Neural cell (in vitro differentiated cells): ENCODE measurements around the gene TRAK1. TPM values are rescaled to one million over a fixed set of nuclear protein-coding genes. Genes with fewer than 3 reads are reported as not detected.
"Not testable (repeated sequence)": the region's sequence is repeated elsewhere in the genome, so short reads cannot be mapped to it uniquely, and the experiment has no call there.

Experiments
- H2AFZ ChIP-seq: fragments of 200-600, 300-800 bp; sonication (generic), shearing (Covaris generic); 2 replicates; pipeline ENCODE4 v1.6.0; 2014; ENCODE audit warnings: low read depth, mild to moderate bottlenecking, antibody characterized with exemption, low read length, moderate library complexity
- H3F3A ChIP-seq: fragments of 200-600 bp; shearing (Covaris generic); 2 replicates; pipeline ENCODE4 v1.6.1; 2016; ENCODE audit warnings: mild to moderate bottlenecking, moderate library complexity, mixed read lengths, antibody characterized with exemption, low read length; ENCODE audit not compliant: insufficient read depth, poor library complexity, severe bottlenecking
- H3K27ac ChIP-seq: fragments of 200-600, 300-800 bp; sonication (generic), shearing (Covaris generic); 2 replicates; pipeline ENCODE4 v1.5.1; 2014; ENCODE audit warnings: mild to moderate bottlenecking, low read length, moderate library complexity
- H3K27me3 ChIP-seq: fragments of 300-800, 200-600 bp; sonication (generic), shearing (Covaris generic); 2 replicates; pipeline ENCODE4 v1.6.0; 2014; ENCODE audit warnings: mild to moderate bottlenecking, low read depth, low read length, moderate library complexity; ENCODE audit not compliant: insufficient read depth
- H3K36me3 ChIP-seq: fragments of 300-800, 200-600 bp; sonication (generic), shearing (Covaris generic); 2 replicates; pipeline ENCODE4 v1.5.1; 2014; ENCODE audit warnings: mild to moderate bottlenecking, antibody characterized with exemption, low read length, moderate library complexity; ENCODE audit not compliant: insufficient read depth
- H3K4me2 ChIP-seq: fragments of 300-800, 200-600 bp; sonication (generic), shearing (Covaris generic); 2 replicates; pipeline ENCODE4 v1.6.0; 2014; ENCODE audit warnings: mild to moderate bottlenecking, low read length
- H3K4me3 ChIP-seq: fragments of 300-800, 200-600 bp; sonication (generic), shearing (Covaris generic); 2 replicates; pipeline ENCODE4 v1.5.1; 2014; ENCODE audit warnings: mild to moderate bottlenecking, low read length, moderate library complexity
- H3K79me2 ChIP-seq: fragments of 200-600 bp; shearing (Covaris generic); replicated peaks from 2 replicates; pipeline ENCODE4 v1.6.0; 2014; ENCODE audit warnings: mild to moderate bottlenecking, low read length, moderate library complexity; ENCODE audit not compliant: insufficient read depth
- H3K9ac ChIP-seq: fragments of 300-800, 200-600 bp; sonication (generic), shearing (Covaris generic); 2 replicates; pipeline ENCODE4 v1.6.1; 2016; ENCODE audit warnings: mild to moderate bottlenecking, low read length, mixed read lengths
- H3K9me2 ChIP-seq: fragments of 200-600 bp; shearing (Covaris generic); 2 replicates; pipeline ENCODE4 v1.6.1; 2016; ENCODE audit warnings: mild to moderate bottlenecking, low read length, mixed read lengths; ENCODE audit not compliant: insufficient read depth
- H3K9me3 ChIP-seq: fragments of 200-600, 300-800 bp; sonication (generic), shearing (Covaris generic); 2 replicates; pipeline ENCODE4 v1.6.1; 2016; ENCODE audit warnings: mild to moderate bottlenecking, mixed run types, low read length, moderate library complexity, mixed read lengths
- H4K20me1 ChIP-seq: fragments of 200-600 bp; shearing (Covaris generic); 2 replicates; pipeline ENCODE4 v1.6.1; 2016; ENCODE audit warnings: mild to moderate bottlenecking, mixed run types; ENCODE audit not compliant: insufficient read depth
- EP300 ChIP-seq: fragments of 450-650 bp; conservative IDR thresholded peaks from 2 replicates; pipeline ENCODE4 v1.6.1; 2014; ENCODE audit warnings: antibody characterized with exemption, mild to moderate bottlenecking, moderate library complexity; ENCODE audit not compliant: poor library complexity, severe bottlenecking
- EZH2 ChIP-seq: fragments of 200-600, 300-800 bp; shearing (Covaris generic), sonication (generic); IDR thresholded peaks from 2 replicates; pipeline ENCODE4 v1.6.1; 2014; ENCODE audit warnings: antibody characterized with exemption, low read length, borderline replicate concordance, mild to moderate bottlenecking; ENCODE audit not compliant: insufficient read depth, poor library complexity, severe bottlenecking
- MXI1 ChIP-seq: fragments of 450-650 bp; conservative IDR thresholded peaks from 2 replicates; pipeline ENCODE4 v1.6.1; 2014; ENCODE audit warnings: antibody characterized with exemption, mild to moderate bottlenecking; ENCODE audit not compliant: poor library complexity, severe bottlenecking
- POLR2AphosphoS5 ChIP-seq: IDR thresholded peaks from 2 replicates; pipeline ENCODE4 v1.6.1; 2012
- RAD21 ChIP-seq: fragments of 450-650 bp; conservative IDR thresholded peaks from 2 replicates; pipeline ENCODE4 v1.6.1; 2014; ENCODE audit warnings: antibody characterized with exemption, mild to moderate bottlenecking, moderate library complexity
- SMC3 ChIP-seq: fragments of 450-650 bp; conservative IDR thresholded peaks from 2 replicates; pipeline ENCODE4 v1.6.1; 2014; ENCODE audit warnings: antibody characterized with exemption, mild to moderate bottlenecking, moderate library complexity; ENCODE audit not compliant: poor library complexity
- TAF1 ChIP-seq: IDR thresholded peaks from 2 replicates; pipeline ENCODE4 v1.6.1; 2012; ENCODE audit warnings: low read depth
- polyA plus RNA-seq: library from polyadenylated mRNA; depleted of rRNA; stranded (reverse); fragments of >200 nt; gene quantifications from 2 replicates; pipeline ENCODE4 v1.2.3, GENCODE V29; 2014
- TF ChIP-seq, protein P1 (sequence below): IDR thresholded peaks from 2 replicates; pipeline ENCODE4 v1.6.1; 2012; ENCODE audit warnings: borderline replicate concordance
- TF ChIP-seq, protein P2 (sequence below): fragments of 450-650 bp; IDR thresholded peaks from 2 replicates; pipeline ENCODE4 v1.5.1; 2014; ENCODE audit warnings: antibody characterized with exemption, mild to moderate bottlenecking, moderate library complexity; ENCODE audit not compliant: poor library complexity, severe bottlenecking

Gene TRAK1
- polyA plus RNA-seq, 1 donor from 2014 or later, result 34.7 TPM

DNA sequence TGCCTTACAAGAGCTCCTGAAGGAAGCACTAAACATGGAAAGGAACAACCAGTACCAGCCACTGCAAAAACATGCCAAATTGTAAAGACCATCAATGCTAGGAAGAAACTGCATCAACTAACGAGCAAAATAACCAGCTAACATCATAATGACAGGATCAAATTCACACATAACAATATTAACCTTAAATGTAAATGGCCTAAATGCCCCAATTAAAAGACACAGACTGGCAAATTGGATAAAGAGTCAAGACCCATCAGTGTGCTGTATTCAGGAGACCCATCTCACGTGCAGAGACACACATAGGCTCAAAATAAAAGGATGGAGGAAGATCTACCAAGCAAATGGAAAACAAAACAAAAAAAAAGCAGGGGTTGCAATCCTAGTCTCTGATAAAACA is 14.8 kb downstream of the TRAK1 start:
- H3K79me2 ChIP-seq, H2AFZ ChIP-seq, H3K27ac ChIP-seq, H3F3A ChIP-seq, H3K9me3 ChIP-seq, H3K9me2 ChIP-seq, H3K36me3 ChIP-seq, H3K27me3 ChIP-seq, H3K4me3 ChIP-seq, H3K4me2 ChIP-seq, H4K20me1 ChIP-seq, H3K9ac ChIP-seq: not testable (repeated sequence)

DNA sequence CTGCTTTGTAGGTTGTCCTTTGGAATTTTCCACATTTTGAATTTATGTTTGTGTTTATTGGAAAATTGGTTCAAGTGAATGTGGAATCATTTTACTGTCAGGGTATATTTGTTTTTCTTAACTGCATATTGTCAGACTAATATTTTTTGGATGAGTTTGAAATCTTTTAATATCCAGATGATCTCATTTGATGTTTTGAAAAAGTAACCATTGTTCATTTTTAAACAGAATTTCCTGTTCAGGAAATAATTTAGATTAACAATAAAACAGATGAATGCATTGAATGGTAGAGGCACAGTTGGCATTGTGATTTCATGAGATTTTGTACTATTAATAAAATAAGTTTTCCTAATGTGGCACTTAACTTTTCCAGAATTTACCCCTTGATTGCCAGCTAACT is 15.5 kb downstream of the TRAK1 start:
- no peaks in the 10 kb centered on the region for H3K36me3 ChIP-seq
- H3K27ac ChIP-seq, result no peak overlapping the region
- no peaks in the 10 kb centered on the region for H3K9me3 ChIP-seq
- H3K79me2 ChIP-seq, result no peaks in the 10 kb centered on the region
- H3F3A ChIP-seq, result no peaks in the 10 kb centered on the region
- no peaks in the 10 kb centered on the region for H3K9me2 ChIP-seq
- no peak overlapping the region for H3K9ac ChIP-seq
- H3K4me2 ChIP-seq, result no peak overlapping the region
- no peaks in the 10 kb centered on the region for H3K27me3 ChIP-seq
- no peaks in the 10 kb centered on the region for H4K20me1 ChIP-seq
- no peak overlapping the region for H2AFZ ChIP-seq
- no peak overlapping the region for H3K4me3 ChIP-seq
- TF ChIP-seq EP300 (no peak), POLR2AphosphoS5 (no peak), EZH2 (no peak), SMC3 (no peak), MXI1 (no peak), RAD21 (no peak), TAF1 (no peak)
- TF ChIP-seq, protein P1, sequence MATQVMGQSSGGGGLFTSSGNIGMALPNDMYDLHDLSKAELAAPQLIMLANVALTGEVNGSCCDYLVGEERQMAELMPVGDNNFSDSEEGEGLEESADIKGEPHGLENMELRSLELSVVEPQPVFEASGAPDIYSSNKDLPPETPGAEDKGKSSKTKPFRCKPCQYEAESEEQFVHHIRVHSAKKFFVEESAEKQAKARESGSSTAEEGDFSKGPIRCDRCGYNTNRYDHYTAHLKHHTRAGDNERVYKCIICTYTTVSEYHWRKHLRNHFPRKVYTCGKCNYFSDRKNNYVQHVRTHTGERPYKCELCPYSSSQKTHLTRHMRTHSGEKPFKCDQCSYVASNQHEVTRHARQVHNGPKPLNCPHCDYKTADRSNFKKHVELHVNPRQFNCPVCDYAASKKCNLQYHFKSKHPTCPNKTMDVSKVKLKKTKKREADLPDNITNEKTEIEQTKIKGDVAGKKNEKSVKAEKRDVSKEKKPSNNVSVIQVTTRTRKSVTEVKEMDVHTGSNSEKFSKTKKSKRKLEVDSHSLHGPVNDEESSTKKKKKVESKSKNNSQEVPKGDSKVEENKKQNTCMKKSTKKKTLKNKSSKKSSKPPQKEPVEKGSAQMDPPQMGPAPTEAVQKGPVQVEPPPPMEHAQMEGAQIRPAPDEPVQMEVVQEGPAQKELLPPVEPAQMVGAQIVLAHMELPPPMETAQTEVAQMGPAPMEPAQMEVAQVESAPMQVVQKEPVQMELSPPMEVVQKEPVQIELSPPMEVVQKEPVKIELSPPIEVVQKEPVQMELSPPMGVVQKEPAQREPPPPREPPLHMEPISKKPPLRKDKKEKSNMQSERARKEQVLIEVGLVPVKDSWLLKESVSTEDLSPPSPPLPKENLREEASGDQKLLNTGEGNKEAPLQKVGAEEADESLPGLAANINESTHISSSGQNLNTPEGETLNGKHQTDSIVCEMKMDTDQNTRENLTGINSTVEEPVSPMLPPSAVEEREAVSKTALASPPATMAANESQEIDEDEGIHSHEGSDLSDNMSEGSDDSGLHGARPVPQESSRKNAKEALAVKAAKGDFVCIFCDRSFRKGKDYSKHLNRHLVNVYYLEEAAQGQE, result no peak
- TF ChIP-seq, protein P2, sequence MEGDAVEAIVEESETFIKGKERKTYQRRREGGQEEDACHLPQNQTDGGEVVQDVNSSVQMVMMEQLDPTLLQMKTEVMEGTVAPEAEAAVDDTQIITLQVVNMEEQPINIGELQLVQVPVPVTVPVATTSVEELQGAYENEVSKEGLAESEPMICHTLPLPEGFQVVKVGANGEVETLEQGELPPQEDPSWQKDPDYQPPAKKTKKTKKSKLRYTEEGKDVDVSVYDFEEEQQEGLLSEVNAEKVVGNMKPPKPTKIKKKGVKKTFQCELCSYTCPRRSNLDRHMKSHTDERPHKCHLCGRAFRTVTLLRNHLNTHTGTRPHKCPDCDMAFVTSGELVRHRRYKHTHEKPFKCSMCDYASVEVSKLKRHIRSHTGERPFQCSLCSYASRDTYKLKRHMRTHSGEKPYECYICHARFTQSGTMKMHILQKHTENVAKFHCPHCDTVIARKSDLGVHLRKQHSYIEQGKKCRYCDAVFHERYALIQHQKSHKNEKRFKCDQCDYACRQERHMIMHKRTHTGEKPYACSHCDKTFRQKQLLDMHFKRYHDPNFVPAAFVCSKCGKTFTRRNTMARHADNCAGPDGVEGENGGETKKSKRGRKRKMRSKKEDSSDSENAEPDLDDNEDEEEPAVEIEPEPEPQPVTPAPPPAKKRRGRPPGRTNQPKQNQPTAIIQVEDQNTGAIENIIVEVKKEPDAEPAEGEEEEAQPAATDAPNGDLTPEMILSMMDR, result no peak

DNA sequence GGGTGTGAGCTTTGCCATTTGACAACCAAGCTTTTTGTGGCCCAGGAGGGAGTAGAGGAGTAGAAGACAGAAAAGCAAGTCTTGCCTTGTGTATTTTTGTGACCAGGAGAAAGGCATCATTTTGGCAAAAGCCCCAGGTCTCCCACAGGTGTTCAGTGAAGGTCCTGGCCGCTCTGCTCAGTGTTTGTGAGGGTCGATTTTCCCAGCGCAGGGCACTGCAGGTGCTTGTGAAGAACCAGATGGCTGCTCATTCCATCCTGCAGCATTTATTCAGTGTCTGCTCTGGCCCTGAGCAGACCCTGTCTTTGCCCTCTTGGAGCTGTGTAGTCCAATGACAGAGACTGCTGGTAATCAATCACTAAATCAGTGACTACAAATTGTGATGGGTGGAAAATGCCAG is 19.5 kb downstream of the TRAK1 start:
- TF ChIP-seq TAF1 (no peak), POLR2AphosphoS5 (no peak), RAD21 (no peak), EZH2 (no peak), SMC3 (no peak), EP300 (no peak), MXI1 (no peak)
- TF ChIP-seq, protein P2, result no peak
- TF ChIP-seq, protein P1, result no peak
- Histone ChIP-seq H3K9me3 (no peaks in the 10 kb centered on the region), H3K4me3 (no peak overlapping the region), H3F3A (no peaks in the 10 kb centered on the region), H2AFZ (no peak overlapping the region), H3K9me2 (no peaks in the 10 kb centered on the region), H3K79me2 (no peaks in the 10 kb centered on the region), H3K4me2 (no peak overlapping the region), H3K27ac (no peak overlapping the region), H4K20me1 (no peaks in the 10 kb centered on the region), H3K9ac (no peak overlapping the region), H3K27me3 (no peaks in the 10 kb centered on the region), H3K36me3 (no peaks in the 10 kb centered on the region)
